ENCODE data around the gene PLCH1. TPM values are rescaled to one million over a fixed set of nuclear protein-coding genes. Genes with fewer than 3 reads are reported as not detected.

The PLCH1 gene
- total and polyA plus RNA-seq, 3 experiments from 2014 or later: not detected

- POLR2A ChIA-PET: no interaction called here
- Histone ChIP-seq H3K4me1 (ENCODE audit: insufficient read depth, low read length) (peaks cover 10% of the 10 kb centered on the region), H3K27ac (ENCODE audit: low read depth, low read length) (no peak overlapping the region), H3K4me3 (ENCODE audit: low read length) (no peak overlapping the region), H3K9me3 (ENCODE audit: low read length) (no peaks in the 10 kb centered on the region), H3K36me3 (ENCODE audit: insufficient read depth, low read length) (no peaks in the 10 kb centered on the region), H3K27me3 (ENCODE audit: insufficient read depth, low read length, poor library complexity, severe bottlenecking) (peaks cover 5% of the 10 kb centered on the region)
- CTCF ChIA-PET: no interaction called here
- Mint-ChIP-seq H3K9me3 (no peaks in the 10 kb centered on the region), H3K27me3 (peaks cover 16 to 24% of the 10 kb centered on the region in 2 donors), H3K27ac (no peak overlapping the region), H3K36me3 (peaks cover 0 to 1% (median 0%) of the 10 kb centered on the region in 3 donors), H3K4me1 (peaks cover 12 to 21% (median 14%) of the 10 kb centered on the region in 3 donors), H3K4me3 (no peak overlapping the region)
- DNase-seq: no peak
These were observed 3.9 kb upstream of the PLCH1 start for GRCh38 chr3:155748611-155749365.

DNA sequence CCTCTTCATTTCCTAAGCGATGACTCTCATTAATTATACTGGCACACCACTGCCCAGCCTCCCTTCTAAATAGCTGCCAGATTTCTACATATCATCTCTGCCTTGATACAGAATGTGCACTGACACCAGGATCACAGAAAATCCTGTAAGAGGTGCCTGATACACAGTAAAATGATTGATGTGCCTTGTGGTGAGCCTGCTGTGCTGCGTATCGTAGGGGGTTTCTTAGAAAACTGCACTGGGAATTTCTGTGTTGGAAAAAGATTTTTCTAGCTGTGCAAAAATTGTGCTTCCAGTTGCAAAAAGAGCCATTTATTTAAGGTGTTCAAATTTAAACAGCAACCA lies 3.0 kb upstream of the PLCH1 start:
- H3K4me1 Mint-ChIP-seq: peaks cover 16 to 28% (median 18%) of the 10 kb centered on the region in 3 donors
- POLR2A ChIA-PET: interaction anchor here (0.7 kb wide), 1 partner anchor 43 kb away, joined by 3 read pairs; no protein-coding TSS in a partner anchor
- H3K27me3 ChIP-seq (ENCODE audit: insufficient read depth, low read length, poor library complexity, severe bottlenecking): peaks cover 10% of the 10 kb centered on the region
- H3K36me3 ChIP-seq (ENCODE audit: insufficient read depth, low read length): no peaks in the 10 kb centered on the region
- no peak overlapping the region for H3K27ac Mint-ChIP-seq
- no peak overlapping the region for H3K4me3 Mint-ChIP-seq
- no peak for DNase-seq
- no peak overlapping the region for H3K27ac ChIP-seq (ENCODE audit: low read depth, low read length)
- CTCF ChIA-PET: no interaction called here
- peaks cover 21 to 32% of the 10 kb centered on the region in 2 donors for H3K27me3 Mint-ChIP-seq
- no peaks in the 10 kb centered on the region for H3K9me3 Mint-ChIP-seq
- no peaks in the 10 kb centered on the region for H3K9me3 ChIP-seq (ENCODE audit: low read length)
- no peak overlapping the region for H3K4me3 ChIP-seq (ENCODE audit: low read length)
- peaks cover 0 to 1% (median 0%) of the 10 kb centered on the region in 3 donors for H3K36me3 Mint-ChIP-seq
- peaks cover 15% of the 10 kb centered on the region for H3K4me1 ChIP-seq (ENCODE audit: insufficient read depth, low read length)

GRCh38 chr3:155747286-155747945 lies 2.5 kb upstream of the PLCH1 start:
- Histone ChIP-seq H3K36me3 (ENCODE audit: insufficient read depth, low read length) (no peaks in the 10 kb centered on the region), H3K4me3 (ENCODE audit: low read length) (no peak overlapping the region), H3K27me3 (ENCODE audit: insufficient read depth, low read length, poor library complexity, severe bottlenecking) (peaks cover 14% of the 10 kb centered on the region), H3K9me3 (ENCODE audit: low read length) (no peaks in the 10 kb centered on the region), H3K27ac (ENCODE audit: low read depth, low read length) (no peak overlapping the region), H3K4me1 (ENCODE audit: insufficient read depth, low read length) (peaks cover 15% of the 10 kb centered on the region)
- Mint-ChIP-seq H3K27me3 (peaks cover 26 to 33% of the 10 kb centered on the region in 2 donors), H3K9me3 (no peaks in the 10 kb centered on the region), H3K27ac (no peak overlapping the region), H3K4me3 (peak overlapping the region in 1 of 7 donors; percentile 39), H3K4me1 (peaks cover 16 to 32% (median 18%) of the 10 kb centered on the region in 3 donors), H3K36me3 (peaks cover 0 to 1% (median 0%) of the 10 kb centered on the region in 3 donors)
- POLR2A ChIA-PET: interaction anchor here (0.7 kb wide), 1 partner anchor 42 kb away, joined by 3 read pairs; no protein-coding TSS in a partner anchor
- DNase-seq: no peak
- CTCF ChIA-PET: interaction anchor here (1.6 kb wide), 1 partner anchor 59 kb away, joined by 4 read pairs; the partner anchor contains the start of gene C3orf33

DNA sequence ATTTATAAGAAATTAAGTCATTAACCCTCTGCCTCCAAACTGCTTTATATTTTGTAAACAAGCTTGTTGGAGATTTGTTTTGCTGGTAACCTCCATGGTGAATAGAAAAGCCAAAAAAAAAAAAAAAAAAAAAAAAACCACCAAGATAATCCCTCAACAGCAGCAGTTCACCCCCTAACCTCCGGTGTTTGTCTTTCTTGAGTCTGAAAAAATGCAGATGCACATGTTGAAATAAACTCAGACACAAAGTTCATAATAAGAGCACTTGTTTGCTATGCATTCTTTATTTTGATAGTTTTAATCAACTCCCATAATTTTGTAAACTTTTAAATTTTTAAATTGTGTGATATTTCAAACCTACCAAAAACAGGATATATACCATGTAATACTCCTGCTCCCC lies 1.8 kb upstream of the PLCH1 start:
- Mint-ChIP-seq H3K27ac (no peak overlapping the region), H3K9me3 (no peaks in the 10 kb centered on the region), H3K4me1 (peaks cover 16 to 32% (median 18%) of the 10 kb centered on the region in 3 donors), H3K4me3 (peak overlapping the region in 3 of 7 donors; percentile 15 to 39 (median 17)), H3K27me3 (peaks cover 29 to 34% of the 10 kb centered on the region in 2 donors), H3K36me3 (peaks cover 0 to 1% (median 0%) of the 10 kb centered on the region in 3 donors)
- H3K27me3 ChIP-seq (ENCODE audit: insufficient read depth, low read length, poor library complexity, severe bottlenecking): peaks cover 16% of the 10 kb centered on the region
- no peaks in the 10 kb centered on the region for H3K9me3 ChIP-seq (ENCODE audit: low read length)
- CTCF ChIA-PET: interaction anchor here (1.6 kb wide), 1 partner anchor 60 kb away, joined by 4 read pairs; the partner anchor contains the start of gene C3orf33
- POLR2A ChIA-PET: no interaction called here
- no peak overlapping the region for H3K4me3 ChIP-seq (ENCODE audit: low read length)
- no peak for DNase-seq
- H3K4me1 ChIP-seq (ENCODE audit: insufficient read depth, low read length): peaks cover 15% of the 10 kb centered on the region
- H3K27ac ChIP-seq (ENCODE audit: low read depth, low read length): no peak overlapping the region
- H3K36me3 ChIP-seq (ENCODE audit: insufficient read depth, low read length): no peaks in the 10 kb centered on the region

DNA sequence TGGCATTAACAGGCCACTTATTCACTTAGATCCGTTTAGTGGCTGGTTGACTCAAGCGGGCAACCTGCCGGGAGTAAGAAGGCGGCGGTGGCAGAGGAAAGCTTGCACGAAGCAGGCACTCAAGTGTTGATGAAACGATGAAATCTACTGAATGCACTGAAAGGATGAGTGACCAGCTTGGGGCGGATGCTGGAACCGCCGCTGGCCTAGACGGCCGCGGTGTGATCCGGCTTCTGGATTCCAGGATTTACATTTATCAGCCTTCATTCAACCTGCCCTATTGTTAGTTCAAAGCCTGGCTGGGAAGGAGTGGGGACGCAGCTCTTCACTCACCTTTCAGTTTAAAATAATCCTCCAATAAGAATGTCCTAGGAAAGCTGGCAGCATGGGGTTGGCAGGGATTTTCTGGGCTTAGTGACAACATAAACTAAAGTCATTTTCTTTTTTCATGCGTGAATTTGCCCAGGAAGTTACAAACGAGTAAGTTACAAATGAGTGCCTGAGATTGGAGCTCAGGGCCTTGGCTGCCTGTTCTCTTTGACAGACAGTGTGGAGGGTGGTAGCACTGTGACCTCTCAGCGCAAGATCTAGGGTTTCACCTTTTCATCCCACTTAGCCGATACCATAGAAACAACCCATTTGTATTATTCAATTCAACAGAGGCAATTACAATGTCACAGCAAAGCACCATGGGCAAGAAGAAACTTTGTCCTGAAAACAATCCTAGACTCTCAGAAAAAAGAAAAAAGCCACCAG lies 1.1 kb upstream of the PLCH1 start:
- no peak for DNase-seq
- Histone ChIP-seq H3K9me3 (ENCODE audit: low read length) (no peaks in the 10 kb centered on the region), H3K27me3 (ENCODE audit: insufficient read depth, low read length, poor library complexity, severe bottlenecking) (peaks cover 17% of the 10 kb centered on the region), H3K4me3 (ENCODE audit: low read length) (no peak overlapping the region), H3K27ac (ENCODE audit: low read depth, low read length) (no peak overlapping the region), H3K4me1 (ENCODE audit: insufficient read depth, low read length) (peaks cover 15% of the 10 kb centered on the region), H3K36me3 (ENCODE audit: insufficient read depth, low read length) (no peaks in the 10 kb centered on the region)
- no peaks in the 10 kb centered on the region for H3K9me3 Mint-ChIP-seq
- peak overlapping the region; percentile 69 to 92 (median 88) for H3K4me3 Mint-ChIP-seq
- H3K4me1 Mint-ChIP-seq: peaks cover 16 to 32% (median 18%) of the 10 kb centered on the region in 3 donors
- ChIA-PET POLR2A (no interaction called here), CTCF (interaction anchor here (0.7 to 1.6 kb wide), 2 partner anchors 9 to 60 kb away, joined by 3 to 4 read pairs; partner anchors contain the start of gene C3orf33)
- no peak overlapping the region for H3K27ac Mint-ChIP-seq
- peaks cover 0 to 1% (median 0%) of the 10 kb centered on the region in 3 donors for H3K36me3 Mint-ChIP-seq
- peaks cover 34 to 36% of the 10 kb centered on the region in 2 donors for H3K27me3 Mint-ChIP-seq

DNA sequence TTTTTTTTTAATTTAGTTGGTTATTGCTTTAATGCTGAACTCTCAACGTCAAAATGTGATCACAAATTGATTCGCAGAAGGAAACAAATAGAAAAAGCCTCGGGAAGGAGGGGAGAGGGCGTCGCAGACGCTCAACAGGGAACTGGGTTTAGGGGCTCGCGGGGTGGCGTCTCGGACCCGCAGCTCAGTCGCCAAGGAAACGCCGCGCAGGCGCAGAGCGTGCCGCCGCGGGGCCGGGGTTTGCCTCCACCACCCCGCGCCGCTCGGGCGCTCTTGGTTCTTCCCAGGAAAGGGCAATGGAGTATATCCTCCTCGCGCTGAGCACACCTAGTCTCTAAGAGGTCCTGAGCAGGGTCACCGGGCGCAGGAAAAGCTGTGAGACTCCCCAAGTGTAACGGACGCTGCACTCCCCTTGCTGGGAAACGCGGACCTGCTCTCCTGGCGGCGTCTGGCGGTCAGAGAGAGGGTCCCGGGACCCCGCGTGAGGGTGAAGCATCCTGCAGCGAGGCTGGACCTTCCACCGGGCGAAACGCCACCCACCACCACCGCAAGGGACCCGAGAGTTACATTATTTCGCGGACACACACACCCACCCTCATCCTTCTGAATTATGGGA lies 753 bp downstream of the PLCH1 start:
- CTCF ChIA-PET: no interaction called here
- Mint-ChIP-seq H3K27ac (peak overlapping the region in 6 of 8 donors; percentile 15 to 90 (median 34)), H3K9me3 (no peaks in the 10 kb centered on the region), H3K4me1 (peaks cover 16 to 34% (median 18%) of the 10 kb centered on the region in 3 donors), H3K36me3 (peaks cover 0 to 1% (median 0%) of the 10 kb centered on the region in 3 donors), H3K27me3 (peaks cover 42 to 49% of the 10 kb centered on the region in 2 donors), H3K4me3 (peak overlapping the region; percentile 87 to 92 (median 88))
- Histone ChIP-seq H3K27me3 (ENCODE audit: insufficient read depth, low read length, poor library complexity, severe bottlenecking) (peaks cover 17% of the 10 kb centered on the region), H3K27ac (ENCODE audit: low read depth, low read length) (no peak overlapping the region), H3K9me3 (ENCODE audit: low read length) (no peaks in the 10 kb centered on the region), H3K4me1 (ENCODE audit: insufficient read depth, low read length) (peaks cover 15% of the 10 kb centered on the region), H3K36me3 (ENCODE audit: insufficient read depth, low read length) (no peaks in the 10 kb centered on the region), H3K4me3 (ENCODE audit: low read length) (peak overlapping the region; percentile 59)
- POLR2A ChIA-PET: no interaction called here
- peak in 3 of 5 donors; percentile 3 to 48 (median 21) for DNase-seq

GRCh38 chr3:155743606-155744005 lies 1.3 kb downstream of the PLCH1 start:
- peak overlapping the region; percentile 59 for H3K4me3 ChIP-seq (ENCODE audit: low read length)
- H3K9me3 Mint-ChIP-seq: no peaks in the 10 kb centered on the region
- no peaks in the 10 kb centered on the region for H3K36me3 ChIP-seq (ENCODE audit: insufficient read depth, low read length)
- H3K27ac Mint-ChIP-seq: peak overlapping the region in 3 of 8 donors; percentile 52 to 90 (median 72)
- H3K4me1 ChIP-seq (ENCODE audit: insufficient read depth, low read length): peaks cover 15% of the 10 kb centered on the region
- peaks cover 0 to 1% (median 0%) of the 10 kb centered on the region in 3 donors for H3K36me3 Mint-ChIP-seq
- peaks cover 16 to 35% (median 18%) of the 10 kb centered on the region in 3 donors for H3K4me1 Mint-ChIP-seq
- ChIA-PET CTCF (interaction anchor here (1.6 kb wide), 1 partner anchor 62 kb away, joined by 4 read pairs; the partner anchor contains the start of gene C3orf33), POLR2A (no interaction called here)
- DNase-seq: no peak
- peaks cover 42 to 53% of the 10 kb centered on the region in 2 donors for H3K27me3 Mint-ChIP-seq
- peak overlapping the region; percentile 87 to 92 (median 88) for H3K4me3 Mint-ChIP-seq
- no peaks in the 10 kb centered on the region for H3K9me3 ChIP-seq (ENCODE audit: low read length)
- H3K27ac ChIP-seq (ENCODE audit: low read depth, low read length): no peak overlapping the region
- peaks cover 17% of the 10 kb centered on the region for H3K27me3 ChIP-seq (ENCODE audit: insufficient read depth, low read length, poor library complexity, severe bottlenecking)

Data from CD8-positive, alpha-beta memory T cell (primary cell).